ENCODE measurements around the gene ATF7.

Gene ATF7

DNA sequence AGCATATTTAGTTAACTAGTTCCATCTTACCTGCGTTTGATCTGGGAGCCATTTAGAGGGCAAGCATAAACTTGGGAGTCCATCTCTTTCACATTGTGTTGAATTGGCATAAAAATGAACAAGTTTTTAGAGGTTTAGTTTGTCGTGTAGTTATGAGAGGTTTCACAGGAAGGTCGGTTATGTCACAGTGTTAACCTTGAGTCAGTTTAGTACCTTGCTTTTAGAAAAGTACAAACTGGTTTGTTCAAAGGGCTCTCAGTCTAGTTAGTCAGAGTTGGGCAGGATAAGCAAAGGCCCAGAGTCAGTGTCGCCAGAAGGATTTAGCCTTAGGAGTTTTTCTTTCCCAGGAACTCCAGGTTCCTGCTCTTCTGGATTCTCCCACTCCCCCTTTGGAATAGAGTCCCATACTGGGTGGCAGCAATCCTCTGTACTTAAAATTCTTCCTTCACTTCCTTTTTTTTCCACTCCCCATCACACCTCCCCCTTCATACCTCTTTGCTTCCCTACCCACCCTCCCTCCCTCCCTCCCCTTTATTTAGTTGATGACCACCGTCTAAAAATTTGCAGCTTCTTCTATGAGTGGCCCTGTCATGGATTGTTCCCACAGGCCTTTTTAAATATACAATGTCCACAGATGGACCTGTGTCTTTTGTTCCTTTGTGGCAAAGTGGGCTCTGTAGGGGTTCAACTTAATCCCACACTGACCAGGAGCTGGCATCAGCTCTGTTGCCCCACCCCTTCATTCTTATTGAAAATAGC is 162.2 kb downstream of the ATF7 start:
- no peak for DNase-seq (ENCODE audit: low read depth in 2 of 3, low spot score in 1 of 3)

DNA sequence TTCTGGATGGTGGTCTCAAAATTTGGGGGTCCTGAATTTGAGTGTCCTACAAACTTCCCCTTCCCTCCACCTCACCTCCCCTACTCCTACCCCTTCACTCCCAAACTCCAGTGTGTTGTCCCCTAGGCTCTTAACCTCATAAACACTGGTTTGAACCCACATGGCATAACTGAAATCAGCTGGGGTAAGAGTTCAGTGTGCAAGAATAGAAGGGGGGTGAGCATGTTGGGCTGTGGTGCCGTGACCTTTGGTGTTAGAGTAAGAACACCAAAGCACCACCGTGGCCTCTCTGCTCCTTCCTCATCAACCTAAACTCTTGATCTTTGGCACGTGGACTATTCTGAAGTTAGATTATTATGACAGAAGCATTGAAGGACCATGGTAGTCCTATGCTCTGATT is 163.2 kb downstream of the ATF7 start:
- no peak for DNase-seq (ENCODE audit: low read depth in 2 of 3, low spot score in 1 of 3)

DNA sequence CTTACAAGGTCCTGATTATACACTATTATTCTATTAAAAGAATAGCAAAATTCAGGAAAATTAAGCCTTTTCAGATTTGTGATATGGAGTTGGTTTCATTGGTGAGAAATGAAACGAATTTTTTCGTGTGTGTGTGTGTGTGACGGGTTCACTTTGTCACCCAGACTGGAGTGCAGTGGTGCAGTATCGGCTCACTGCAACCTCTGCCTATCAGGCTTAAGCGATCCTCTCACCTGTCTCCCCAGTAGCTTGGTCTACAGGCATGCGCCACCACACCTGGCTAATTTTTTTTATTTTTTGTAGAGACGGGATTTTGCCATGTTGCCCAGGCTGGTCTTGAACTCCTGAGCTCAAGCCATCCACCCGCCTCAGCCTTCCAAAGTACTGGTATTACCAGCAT is 164.6 kb downstream of the ATF7 start:
- DNase-seq (ENCODE audit: low read depth in 2 of 3, low spot score in 1 of 3): no peak

DNA sequence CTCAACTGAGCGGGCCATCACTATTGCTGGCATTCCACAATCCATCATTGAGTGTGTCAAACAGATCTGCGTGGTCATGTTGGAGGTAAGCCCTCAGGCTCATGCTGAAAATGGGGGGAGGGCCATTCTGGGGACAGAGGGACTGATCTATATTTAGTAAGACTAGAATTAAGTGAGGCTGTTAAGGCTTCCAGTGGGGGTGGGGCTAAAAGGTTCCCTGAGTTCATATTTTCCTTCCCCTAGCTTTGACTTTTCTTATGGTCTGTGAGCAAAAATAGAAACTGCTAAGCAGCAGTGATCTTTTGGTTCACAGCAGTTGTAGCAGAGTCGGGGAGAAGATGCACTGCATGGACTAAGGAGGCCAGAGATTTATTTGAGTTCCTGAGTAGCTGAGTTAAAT is 165.1 kb downstream of the ATF7 start:
- no peak for DNase-seq (ENCODE audit: low read depth in 2 of 3, low spot score in 1 of 3)

DNA sequence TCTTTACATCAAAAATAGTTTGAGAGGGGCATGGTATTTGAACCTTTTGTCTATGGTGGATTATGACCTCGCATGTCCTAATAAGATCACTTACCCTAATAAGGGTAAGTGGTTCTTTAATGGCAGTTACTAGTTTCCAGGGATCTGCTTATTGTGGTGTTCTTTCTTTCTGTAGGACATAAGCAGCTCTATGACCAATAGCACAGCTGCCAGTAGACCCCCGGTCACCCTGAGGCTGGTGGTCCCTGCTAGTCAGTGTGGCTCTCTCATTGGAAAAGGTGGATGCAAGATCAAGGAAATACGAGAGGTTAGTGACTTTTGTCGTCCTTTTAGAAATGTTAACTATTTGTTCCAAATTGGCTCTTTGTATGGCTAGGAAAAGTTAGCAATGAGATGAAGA is 167.1 kb downstream of the ATF7 start:
- DNase-seq (ENCODE audit: low read depth in 2 of 3, low spot score in 1 of 3): no peak

All from stimulated activated CD4-positive, alpha-beta T cell treated with anti-CD3 and anti-CD28 coated beads, Interleukin-12 subunit alpha, Interleukin-12 subunit beta, amount 100 ng/mL, for 48 hours (primary cell).